ENCODE results near the gene ANKS1A. TPM values are rescaled to one million over a fixed set of nuclear protein-coding genes. Genes with fewer than 3 reads are reported as not detected.

Gene ANKS1A
- total and polyA plus RNA-seq, 4 experiments from 2014 or later, result 1.2 to 15.6 (median 9.4) TPM

GRCh38 chr6:35070111-35070510 lies 181.1 kb downstream of the ANKS1A start:
- Mint-ChIP-seq H3K4me3 (no peak overlapping the region), H3K4me1 (no peaks in the 10 kb centered on the region), H3K36me3 (peaks cover 18 to 19% of the 10 kb centered on the region in 2 donors), H3K27ac (no peak overlapping the region), H3K27me3 (no peaks in the 10 kb centered on the region), H3K9me3 (peaks cover 0 to 6% (median 0%) of the 10 kb centered on the region in 8 donors)
- no peak for DNase-seq
- ChIA-PET CTCF (ENCODE audit: partially characterized antibody) (no interaction called here), POLR2A (ENCODE audit: partially characterized antibody) (no interaction called here)
- no peak overlapping the region for H3K27ac ChIP-seq (ENCODE audit: low read depth, low read length)
- H3K36me3 ChIP-seq (ENCODE audit: insufficient read depth, low read length), result no peaks in the 10 kb centered on the region
- H3K9me3 ChIP-seq (ENCODE audit: control insufficient read depth in 1 of 2, low read length in 2 of 2), result no peaks in the 10 kb centered on the region
- no peaks in the 10 kb centered on the region for H3K4me1 ChIP-seq (ENCODE audit: insufficient read depth, low read length)
- intact Hi-C loops (cut with micrococcal nuclease), result no loop called here
- H3K4me3 ChIP-seq (ENCODE audit: low read length in 2 of 2), result no peak overlapping the region
- H3K27me3 ChIP-seq (ENCODE audit: insufficient read depth, low read length), result no peaks in the 10 kb centered on the region

- H3K4me1 Mint-ChIP-seq, result no peaks in the 10 kb centered on the region
- Histone ChIP-seq H3K36me3 (ENCODE audit: insufficient read depth, low read length) (no peaks in the 10 kb centered on the region), H3K4me3 (ENCODE audit: low read length in 2 of 2) (no peak overlapping the region), H3K27me3 (ENCODE audit: insufficient read depth, low read length) (no peaks in the 10 kb centered on the region), H3K9me3 (ENCODE audit: control insufficient read depth in 1 of 2, low read length in 2 of 2) (no peaks in the 10 kb centered on the region), H3K4me1 (ENCODE audit: insufficient read depth, low read length) (no peaks in the 10 kb centered on the region), H3K27ac (ENCODE audit: low read depth, low read length) (no peak overlapping the region)
- no peak overlapping the region for H3K4me3 Mint-ChIP-seq
- peak overlapping the region in 1 of 7 donors; percentile 32 for H3K27ac Mint-ChIP-seq
- POLR2A ChIA-PET (ENCODE audit: partially characterized antibody), result no interaction called here
- peaks cover 0 to 6% (median 0%) of the 10 kb centered on the region in 8 donors for H3K9me3 Mint-ChIP-seq
- intact Hi-C loops (cut with micrococcal nuclease), result no loop called here
- H3K36me3 Mint-ChIP-seq, result peaks cover 13 to 17% of the 10 kb centered on the region in 2 donors
- H3K27me3 Mint-ChIP-seq, result no peaks in the 10 kb centered on the region
- CTCF ChIA-PET (ENCODE audit: partially characterized antibody), result no interaction called here
- DNase-seq, result no peak
Measured at GRCh38 chr6:35071347-35071994, 182.4 kb downstream of the ANKS1A start.

GRCh38 chr6:35072051-35072697 lies 183.1 kb downstream of the ANKS1A start:
- peaks cover 15 to 21% of the 10 kb centered on the region in 2 donors for H3K36me3 Mint-ChIP-seq

GRCh38 chr6:35072698-35073055 lies 183.6 kb downstream of the ANKS1A start:
- ChIA-PET POLR2A (ENCODE audit: partially characterized antibody) (no interaction called here), CTCF (ENCODE audit: partially characterized antibody) (no interaction called here)
- Mint-ChIP-seq H3K4me1 (no peaks in the 10 kb centered on the region), H3K4me3 (no peak overlapping the region), H3K36me3 (peaks cover 17 to 22% of the 10 kb centered on the region in 2 donors), H3K27me3 (no peaks in the 10 kb centered on the region), H3K9me3 (peaks cover 0 to 2% (median 0%) of the 10 kb centered on the region in 8 donors), H3K27ac (no peak overlapping the region)
- H3K4me1 ChIP-seq (ENCODE audit: insufficient read depth, low read length), result no peaks in the 10 kb centered on the region
- DNase-seq, result no peak
- H3K36me3 ChIP-seq (ENCODE audit: insufficient read depth, low read length), result peaks cover 5% of the 10 kb centered on the region
- H3K4me3 ChIP-seq (ENCODE audit: low read length in 2 of 2), result no peak overlapping the region
- H3K27ac ChIP-seq (ENCODE audit: low read depth, low read length), result no peak overlapping the region
- intact Hi-C loops (cut with micrococcal nuclease), result no loop called here
- H3K27me3 ChIP-seq (ENCODE audit: insufficient read depth, low read length), result no peaks in the 10 kb centered on the region
- H3K9me3 ChIP-seq (ENCODE audit: control insufficient read depth in 1 of 2, low read length in 2 of 2), result no peaks in the 10 kb centered on the region

More at GRCh38 chr6:35072051-35072697, 183.1 kb downstream of the ANKS1A start:
- Histone ChIP-seq H3K27me3 (ENCODE audit: insufficient read depth, low read length) (no peaks in the 10 kb centered on the region), H3K27ac (ENCODE audit: low read depth, low read length) (no peak overlapping the region), H3K4me3 (ENCODE audit: low read length in 2 of 2) (no peak overlapping the region), H3K4me1 (ENCODE audit: insufficient read depth, low read length) (no peaks in the 10 kb centered on the region), H3K9me3 (ENCODE audit: control insufficient read depth in 1 of 2, low read length in 2 of 2) (no peaks in the 10 kb centered on the region), H3K36me3 (ENCODE audit: insufficient read depth, low read length) (peaks cover under 1% of the 10 kb centered on the region)
- no peaks in the 10 kb centered on the region for H3K4me1 Mint-ChIP-seq
- ChIA-PET POLR2A (ENCODE audit: partially characterized antibody) (no interaction called here), CTCF (ENCODE audit: partially characterized antibody) (no interaction called here)
- intact Hi-C loops (cut with micrococcal nuclease), result no loop called here
- no peaks in the 10 kb centered on the region for H3K27me3 Mint-ChIP-seq
- H3K4me3 Mint-ChIP-seq, result no peak overlapping the region
- no peak for DNase-seq
- H3K27ac Mint-ChIP-seq, result no peak overlapping the region
- peaks cover 0 to 4% (median 0%) of the 10 kb centered on the region in 8 donors for H3K9me3 Mint-ChIP-seq

GRCh38 chr6:35073211-35073610 lies 184.2 kb downstream of the ANKS1A start:
- Mint-ChIP-seq H3K9me3 (peaks cover 0 to 2% (median 0%) of the 10 kb centered on the region in 8 donors), H3K4me1 (no peaks in the 10 kb centered on the region), H3K4me3 (no peak overlapping the region), H3K36me3 (peaks cover 17 to 22% of the 10 kb centered on the region in 2 donors), H3K27ac (peak overlapping the region in 1 of 7 donors; percentile 7), H3K27me3 (no peaks in the 10 kb centered on the region)
- CTCF ChIA-PET (ENCODE audit: partially characterized antibody), result no interaction called here
- intact Hi-C loops (cut with micrococcal nuclease), result no loop called here
- Histone ChIP-seq H3K36me3 (ENCODE audit: insufficient read depth, low read length) (peaks cover 5% of the 10 kb centered on the region), H3K27ac (ENCODE audit: low read depth, low read length) (no peak overlapping the region), H3K27me3 (ENCODE audit: insufficient read depth, low read length) (no peaks in the 10 kb centered on the region), H3K4me3 (ENCODE audit: low read length in 2 of 2) (no peak overlapping the region), H3K4me1 (ENCODE audit: insufficient read depth, low read length) (no peaks in the 10 kb centered on the region), H3K9me3 (ENCODE audit: control insufficient read depth in 1 of 2, low read length in 2 of 2) (no peaks in the 10 kb centered on the region)
- POLR2A ChIA-PET (ENCODE audit: partially characterized antibody), result no interaction called here
- DNase-seq, result no peak

- H3K9me3 ChIP-seq (ENCODE audit: control insufficient read depth in 1 of 2, low read length in 2 of 2), result no peaks in the 10 kb centered on the region
- H3K27me3 Mint-ChIP-seq, result no peaks in the 10 kb centered on the region
- H3K36me3 ChIP-seq (ENCODE audit: insufficient read depth, low read length), result peaks cover 5% of the 10 kb centered on the region
- H3K4me1 ChIP-seq (ENCODE audit: insufficient read depth, low read length), result no peaks in the 10 kb centered on the region
- ChIA-PET POLR2A (ENCODE audit: partially characterized antibody) (no interaction called here), CTCF (ENCODE audit: partially characterized antibody) (no interaction called here)
- H3K36me3 Mint-ChIP-seq, result peaks cover 17 to 22% of the 10 kb centered on the region in 2 donors
- intact Hi-C loops (cut with micrococcal nuclease), result no loop called here
- H3K27ac Mint-ChIP-seq, result peak overlapping the region in 1 of 7 donors; percentile 48
- H3K27me3 ChIP-seq (ENCODE audit: insufficient read depth, low read length), result no peaks in the 10 kb centered on the region
- no peaks in the 10 kb centered on the region for H3K4me1 Mint-ChIP-seq
- H3K9me3 Mint-ChIP-seq, result peaks cover 0 to 2% (median 0%) of the 10 kb centered on the region in 8 donors
- H3K4me3 Mint-ChIP-seq, result no peak overlapping the region
- DNase-seq, result no peak
- H3K27ac ChIP-seq (ENCODE audit: low read depth, low read length), result no peak overlapping the region
- H3K4me3 ChIP-seq (ENCODE audit: low read length in 2 of 2), result no peak overlapping the region
Measured at GRCh38 chr6:35073766-35074471, 184.9 kb downstream of the ANKS1A start.

GRCh38 chr6:35076997-35077712 lies 188.1 kb downstream of the ANKS1A start:
- no peaks in the 10 kb centered on the region for H3K27me3 Mint-ChIP-seq
- H3K36me3 Mint-ChIP-seq, result peaks cover 25 to 31% of the 10 kb centered on the region in 2 donors
- peaks cover 0 to 1% (median 0%) of the 10 kb centered on the region in 4 donors for H3K4me1 Mint-ChIP-seq
- no peak overlapping the region for H3K4me3 ChIP-seq (ENCODE audit: low read length in 2 of 2)
- H3K36me3 ChIP-seq (ENCODE audit: insufficient read depth, low read length), result peaks cover 5% of the 10 kb centered on the region
- no peak overlapping the region for H3K27ac ChIP-seq (ENCODE audit: low read depth, low read length)
- no peak overlapping the region for H3K4me3 Mint-ChIP-seq
- POLR2A ChIA-PET (ENCODE audit: partially characterized antibody), result no interaction called here
- H3K27ac Mint-ChIP-seq, result no peak overlapping the region
- no peak for DNase-seq
- intact Hi-C loops (cut with micrococcal nuclease), result no loop called here
- peaks cover 0 to 2% (median 0%) of the 10 kb centered on the region in 8 donors for H3K9me3 Mint-ChIP-seq
- CTCF ChIA-PET (ENCODE audit: partially characterized antibody), result no interaction called here
- H3K4me1 ChIP-seq (ENCODE audit: insufficient read depth, low read length), result no peaks in the 10 kb centered on the region
- no peaks in the 10 kb centered on the region for H3K9me3 ChIP-seq (ENCODE audit: control insufficient read depth in 1 of 2, low read length in 2 of 2)
- no peaks in the 10 kb centered on the region for H3K27me3 ChIP-seq (ENCODE audit: insufficient read depth, low read length)

All from CD4-positive, alpha-beta memory T cell (primary cell).